ENCODE data around the gene EPHX1.
"Not testable (repeated sequence)": the region's sequence is repeated elsewhere in the genome, so short reads cannot be mapped to it uniquely, and the experiment has no call there.

EPHX1 gene

DNA sequence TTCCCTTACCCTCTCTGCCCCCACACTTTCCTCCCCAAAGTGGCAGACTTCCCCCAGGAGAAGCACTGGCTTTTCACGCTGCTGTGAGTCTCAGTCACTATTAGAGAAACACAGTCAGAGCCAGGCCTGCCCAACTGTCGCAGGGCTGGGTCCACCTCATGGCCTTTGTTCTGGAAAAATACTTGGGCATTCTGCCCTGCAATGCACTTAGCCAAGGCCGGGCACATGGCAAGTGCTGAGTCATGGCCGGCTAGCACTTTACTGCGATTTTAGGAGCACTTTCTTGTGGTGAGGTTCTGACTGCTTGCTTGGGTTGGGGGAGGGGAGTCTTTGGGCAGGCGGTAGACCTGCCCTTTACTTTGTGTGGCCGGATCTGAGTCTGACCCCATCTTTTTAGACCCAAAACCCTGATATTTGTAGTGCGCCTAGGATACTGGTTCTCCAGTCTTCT lies 7.7 kb downstream of the EPHX1 start:
- no peak for DNase-seq

GRCh38 chr1:225818229-225818628 lies 8.3 kb downstream of the EPHX1 start:
- DNase-seq: no peak

GRCh38 chr1:225819346-225820192 lies 9.6 kb downstream of the EPHX1 start:
- DNase-seq: no peak

DNA sequence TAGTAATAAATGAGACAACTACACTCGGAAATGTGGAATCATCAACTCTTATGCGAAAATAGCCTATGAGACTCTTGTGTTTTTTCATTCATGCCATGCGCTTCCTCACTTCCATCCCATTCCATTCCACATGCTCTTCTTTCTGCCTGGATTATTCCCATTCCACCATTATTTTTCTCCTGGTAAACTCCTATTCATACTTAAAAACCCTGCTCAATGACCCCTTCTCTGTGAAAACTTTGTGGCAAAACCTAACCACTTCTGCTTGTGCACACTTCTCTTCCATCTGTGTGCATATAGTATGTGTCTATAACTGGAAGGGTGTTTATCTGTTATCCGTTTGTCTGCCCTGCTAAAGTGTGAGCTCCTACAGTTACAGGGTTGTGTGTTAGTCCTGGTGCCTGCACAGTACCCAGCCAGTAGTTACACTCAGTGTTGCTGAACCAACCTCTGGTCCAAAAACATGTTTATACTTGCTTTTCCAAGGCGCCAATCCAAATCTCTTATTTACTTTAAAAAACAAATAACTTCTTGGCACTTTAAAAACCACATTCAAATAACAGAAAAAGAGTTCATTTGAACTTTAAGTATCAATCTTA lies 10.7 kb downstream of the EPHX1 start:
- DNase-seq: no peak

DNA sequence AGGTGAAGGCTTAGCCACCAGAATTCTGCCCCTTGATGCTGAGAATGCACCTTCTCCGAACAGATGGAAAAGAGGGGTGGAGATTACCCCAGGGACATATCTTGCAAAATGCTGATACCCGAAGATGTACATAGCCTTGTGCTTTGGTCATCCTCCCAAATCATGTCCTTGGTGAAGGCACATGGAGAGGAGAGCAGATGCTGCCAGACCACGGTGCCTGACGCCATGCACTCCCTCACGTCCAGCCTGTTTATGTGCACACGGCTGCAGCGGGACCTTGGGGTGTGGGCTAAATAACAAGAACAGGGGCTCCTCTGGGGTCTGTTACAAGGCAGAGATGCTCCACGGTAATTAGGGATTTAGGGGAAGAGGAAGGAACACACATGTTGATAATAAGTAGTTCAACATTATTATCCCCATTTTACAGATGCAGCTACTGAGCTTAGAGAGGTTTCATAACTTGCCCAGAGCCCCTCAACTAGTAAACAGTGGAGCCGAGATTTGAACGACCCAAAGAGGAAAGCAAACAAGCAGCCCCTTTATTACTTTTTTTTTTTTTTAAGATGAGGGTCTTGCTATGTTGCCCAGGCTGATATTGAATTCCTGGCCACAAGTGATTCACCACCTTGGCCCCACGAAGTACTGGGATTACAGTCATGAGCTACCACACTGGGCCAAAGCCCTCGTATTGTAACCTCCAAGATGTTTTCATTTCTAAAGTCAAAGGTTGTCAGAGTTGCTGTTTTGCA lies 12.9 kb downstream of the EPHX1 start:
- DNase-seq: no peak

DNA sequence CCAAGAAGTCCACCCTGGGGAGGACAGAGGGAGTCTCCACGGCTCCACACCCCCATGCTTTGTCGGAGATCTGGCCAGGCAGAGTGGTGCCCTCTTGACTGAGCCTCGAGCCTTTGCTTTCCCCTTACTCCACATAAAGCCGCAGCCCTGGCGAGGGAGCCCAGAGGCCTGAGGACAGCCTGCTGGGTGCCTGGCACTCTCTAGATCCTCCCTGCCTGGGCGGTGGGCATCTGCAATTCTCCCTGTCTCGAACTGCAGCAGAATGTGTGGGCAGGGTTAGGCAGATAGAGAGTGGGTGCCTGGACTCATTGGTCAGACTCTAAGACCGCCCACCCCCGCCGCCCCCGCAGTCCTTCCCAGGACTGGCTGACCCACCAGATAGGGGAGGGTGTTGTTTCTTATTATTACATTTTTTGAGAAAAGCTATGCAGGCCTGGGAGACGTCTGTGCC lies 13.9 kb downstream of the EPHX1 start:
- DNase-seq: no peak

DNA sequence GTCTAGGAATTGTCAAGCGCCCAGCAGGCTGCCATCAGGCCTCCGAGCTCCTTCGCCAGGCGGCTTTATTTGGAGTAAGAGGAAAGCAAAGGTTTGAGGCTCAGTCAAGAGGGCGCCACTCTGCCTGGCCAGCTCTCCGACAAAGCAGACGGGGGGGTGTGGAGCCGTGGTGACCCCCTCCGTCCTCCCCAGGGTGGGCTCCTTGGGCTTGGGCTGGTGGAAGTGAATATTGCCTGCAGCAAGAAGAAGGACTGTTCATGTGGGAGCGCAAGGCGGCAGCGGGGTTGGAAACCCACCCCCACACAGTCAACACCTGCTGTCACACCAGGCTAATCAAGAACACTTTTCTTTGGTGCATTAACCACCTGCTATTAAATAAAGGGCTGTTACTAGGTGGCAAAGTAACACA lies 14.6 kb downstream of the EPHX1 start:
- DNase-seq: peak; percentile 41

DNA sequence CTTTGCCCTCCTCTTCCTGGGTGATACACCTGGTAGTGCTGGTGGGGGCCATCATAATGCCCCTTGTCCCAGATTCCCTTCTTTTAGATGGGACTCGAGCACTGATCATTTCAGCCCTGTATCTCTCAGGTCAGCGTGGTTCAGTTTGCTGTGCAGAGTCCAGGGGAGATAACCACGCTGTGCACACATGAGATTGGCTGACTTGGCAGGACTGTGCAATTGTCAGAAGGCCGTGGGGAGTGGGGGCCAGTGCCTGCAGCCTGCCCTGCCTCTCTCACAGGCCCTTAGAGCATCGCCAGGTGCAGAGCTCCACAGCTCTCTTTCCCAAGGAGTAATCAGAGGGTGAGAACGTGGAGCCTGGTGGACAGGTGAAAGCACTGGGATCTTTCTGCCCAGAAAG lies 15.2 kb downstream of the EPHX1 start:
- DNase-seq: no peak

- no peak for DNase-seq
These were observed 15.7 kb downstream of the EPHX1 start for GRCh38 chr1:225825607-225826007.

DNA sequence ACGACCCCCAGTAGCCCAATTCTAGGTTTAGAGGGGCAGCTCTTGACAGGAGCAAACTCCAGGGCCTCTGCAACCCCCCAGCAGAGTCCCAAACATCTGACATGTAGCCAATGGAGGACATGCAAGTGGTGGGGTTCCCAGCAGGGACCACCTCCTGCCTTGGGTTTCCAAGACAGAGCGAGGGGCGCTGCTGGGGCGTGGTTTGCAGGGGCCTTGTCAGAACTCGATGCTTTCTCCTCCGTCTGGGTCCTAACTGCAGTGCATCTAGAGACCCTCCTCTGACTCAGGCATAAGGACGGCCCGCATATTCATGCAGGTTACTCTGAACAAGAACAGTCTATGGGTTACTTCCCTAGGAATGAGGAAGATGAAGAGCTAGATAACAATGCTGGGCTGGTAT lies 17.2 kb downstream of the EPHX1 start:
- no peak for DNase-seq

- DNase-seq: no peak
These were observed 18.9 kb downstream of the EPHX1 start for GRCh38 chr1:225828706-225829345.

- DNase-seq: no peak
These were observed 20.9 kb downstream of the EPHX1 start for GRCh38 chr1:225830841-225831240.

- DNase-seq: no peak
These were observed 24.7 kb downstream of the EPHX1 start for GRCh38 chr1:225834417-225835329.

DNA sequence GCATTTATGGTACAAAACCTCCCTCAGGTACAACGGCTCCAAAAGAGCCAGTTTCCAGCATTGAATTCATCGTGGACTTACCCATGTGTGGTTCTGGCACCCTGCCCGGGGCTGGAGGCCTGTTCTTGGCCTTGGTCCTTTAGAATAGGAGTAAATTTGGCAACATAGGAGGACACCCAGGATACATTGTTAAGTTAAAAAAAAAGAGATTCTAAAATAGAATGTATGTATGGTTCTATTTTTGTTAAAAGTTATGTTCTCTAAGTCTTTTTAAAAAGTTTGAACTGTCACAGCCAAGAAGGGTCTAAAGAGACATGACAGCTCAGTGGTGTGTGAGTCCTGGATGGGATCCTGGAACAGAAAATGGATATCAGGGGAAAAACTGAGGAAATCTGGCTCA lies 25.9 kb downstream of the EPHX1 start:
- DNase-seq: no peak

DNA sequence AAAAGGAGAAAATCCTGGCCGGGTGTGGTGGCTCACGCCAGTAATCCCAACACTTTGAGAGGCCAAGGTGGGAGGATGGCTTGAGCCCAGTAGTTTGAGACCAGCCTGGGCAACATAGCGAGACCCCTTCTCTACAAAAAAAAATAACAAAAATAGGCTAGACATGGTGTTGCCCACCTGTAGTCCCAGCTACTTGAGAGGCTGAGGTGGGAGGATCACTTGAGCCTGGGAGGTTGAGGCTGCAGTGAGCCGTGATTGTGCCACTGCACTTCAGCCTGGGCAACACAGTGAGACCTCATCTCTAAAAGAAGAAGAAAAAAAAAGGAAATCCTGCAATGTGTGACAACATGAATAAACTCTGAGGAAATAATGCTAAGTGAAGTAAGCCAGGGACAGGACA lies 26.4 kb downstream of the EPHX1 start:
- not testable (repeated sequence) for DNase-seq

DNA sequence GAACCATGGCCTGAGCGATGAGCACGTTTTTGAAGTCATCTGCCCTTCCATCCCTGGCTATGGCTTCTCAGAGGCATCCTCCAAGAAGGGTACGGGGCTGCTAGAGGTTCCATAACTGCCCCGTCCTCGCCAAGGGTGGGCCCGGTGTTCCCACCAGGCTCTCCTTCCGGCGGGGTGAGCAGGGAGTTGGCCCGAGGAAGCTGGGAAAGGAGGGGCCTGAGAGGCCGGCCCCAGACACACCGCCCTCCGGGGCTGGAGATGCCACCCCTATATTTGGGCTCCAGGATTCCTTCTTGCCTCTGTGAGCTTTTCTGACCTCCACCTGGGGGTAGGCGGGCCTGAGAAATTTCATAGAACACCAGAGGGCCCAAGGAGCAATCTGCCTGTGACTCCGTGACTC lies 28.9 kb downstream of the EPHX1 start:
- DNase-seq: no peak

- DNase-seq: no peak
These were observed 30.3 kb downstream of the EPHX1 start for GRCh38 chr1:225840223-225840610.

GRCh38 chr1:225840713-225841112 lies 30.8 kb downstream of the EPHX1 start:
- no peak for DNase-seq

DNA sequence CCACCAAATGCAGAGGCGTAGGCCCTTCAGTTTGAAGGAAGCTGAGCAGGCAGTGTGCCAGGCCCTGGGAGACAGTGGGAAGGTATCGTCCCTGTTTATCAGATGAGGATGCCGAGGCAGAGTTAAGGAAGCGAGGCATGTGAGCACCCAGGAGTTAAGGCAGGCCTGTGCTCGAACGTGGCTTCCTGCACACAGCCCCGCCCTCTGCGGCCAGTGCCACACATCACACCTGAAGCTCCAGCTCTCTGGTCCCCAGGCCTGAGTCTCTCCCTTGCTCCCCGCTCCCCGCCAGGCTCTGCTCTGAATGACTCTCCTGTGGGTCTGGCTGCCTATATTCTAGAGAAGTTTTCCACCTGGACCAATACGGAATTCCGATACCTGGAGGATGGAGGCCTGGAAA lies 32.1 kb downstream of the EPHX1 start:
- DNase-seq: no peak

DNA sequence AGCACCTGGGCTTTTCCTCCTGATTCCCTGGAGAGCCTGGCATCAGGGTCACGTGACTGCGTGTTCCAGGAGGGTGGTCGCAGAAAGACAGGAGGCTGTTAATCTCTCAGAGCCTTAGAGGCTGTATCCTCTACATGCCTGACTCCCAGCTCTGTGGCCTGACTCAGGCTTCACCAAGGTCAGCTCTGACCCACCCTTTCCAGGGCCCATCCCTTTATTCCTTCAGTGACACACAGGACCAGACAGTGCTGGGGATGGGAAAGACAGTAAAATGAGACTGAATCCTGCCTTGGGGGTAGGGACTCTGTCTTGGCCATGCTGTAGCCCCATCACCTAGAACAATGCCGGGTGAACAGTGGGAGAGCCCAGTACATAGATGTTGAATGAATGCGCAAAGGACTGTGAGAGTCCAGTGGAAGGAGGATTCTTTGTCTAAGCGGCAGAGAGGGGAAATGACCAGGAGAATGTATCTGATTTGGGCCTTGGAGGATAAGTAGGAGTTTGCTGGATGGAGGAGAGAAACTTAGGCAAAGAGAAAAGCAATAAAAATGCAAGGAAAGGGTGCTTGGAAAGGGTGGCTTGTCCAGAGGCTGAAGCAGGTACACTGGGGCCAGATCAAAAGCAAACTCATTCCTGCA lies 33.0 kb downstream of the EPHX1 start:
- no peak for DNase-seq

GRCh38 chr1:225843426-225843795 lies 33.5 kb downstream of the EPHX1 start:
- no peak for DNase-seq

All from NCI-H1694 treated with DMSO at 0.1 percent for 48 hours (cell line).